Activated T-helper 1 cell treated with Interleukin-2 at 50 U/mL for 16 hours (primary cell): Measurements from ENCODE around the gene GPR50.

Source experiments
- DNase-seq: peaks from one replicate; pipeline ENCODE4 v3.0.0-alpha.2; 2020; ENCODE audit warnings: low read depth

Gene GPR50

DNA sequence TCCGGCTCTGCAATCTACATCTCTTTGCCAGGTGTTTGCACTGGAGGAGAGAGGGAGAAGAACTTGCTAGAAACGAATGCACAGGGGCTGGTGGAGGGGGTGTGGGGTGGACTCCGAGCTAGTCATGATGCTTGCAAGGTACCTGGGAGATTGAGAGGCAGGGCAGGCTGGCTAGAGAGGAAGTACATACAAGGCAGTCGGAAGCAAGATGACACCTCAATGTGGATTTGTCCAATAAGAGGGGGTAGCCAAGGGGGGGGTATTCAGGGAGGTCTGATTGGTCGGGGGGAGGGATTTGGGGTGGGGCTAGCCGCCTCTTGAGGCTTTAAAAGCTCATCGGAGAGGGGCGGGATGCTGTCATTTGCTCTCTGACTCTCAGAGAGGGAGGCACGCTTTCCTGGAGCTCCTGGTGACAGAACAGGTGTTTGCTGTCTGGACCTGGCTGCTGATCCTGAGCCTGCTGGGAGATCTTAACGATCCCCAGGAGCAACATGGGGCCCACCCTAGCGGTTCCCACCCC is at the start of gene GPR50:
Gene GPR50 (plus strand): TSS at position 354 of the 520 bp plus-strand sequence. CDS start 138 bp downstream, at position 492.
- no peak for DNase-seq

DNA sequence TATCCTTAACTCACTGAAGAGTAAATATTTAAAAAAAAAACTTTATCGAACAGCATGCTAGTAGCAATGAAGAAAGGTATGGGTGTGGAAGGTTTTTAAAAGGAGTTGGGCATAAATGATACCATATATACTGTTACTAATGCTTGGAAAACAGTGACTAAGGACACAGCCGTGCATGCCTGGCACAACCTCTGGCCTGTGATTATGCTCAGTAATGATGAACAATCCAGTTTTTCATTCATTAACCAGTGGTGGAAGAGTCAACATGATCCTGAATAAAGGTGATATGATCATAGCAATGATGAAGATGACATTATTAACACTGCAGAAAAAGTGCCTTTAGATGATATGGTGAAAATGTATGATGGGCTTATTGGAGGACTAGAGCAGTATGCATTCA is 43.9 kb upstream of the GPR50 start:
- no peak for DNase-seq

DNA sequence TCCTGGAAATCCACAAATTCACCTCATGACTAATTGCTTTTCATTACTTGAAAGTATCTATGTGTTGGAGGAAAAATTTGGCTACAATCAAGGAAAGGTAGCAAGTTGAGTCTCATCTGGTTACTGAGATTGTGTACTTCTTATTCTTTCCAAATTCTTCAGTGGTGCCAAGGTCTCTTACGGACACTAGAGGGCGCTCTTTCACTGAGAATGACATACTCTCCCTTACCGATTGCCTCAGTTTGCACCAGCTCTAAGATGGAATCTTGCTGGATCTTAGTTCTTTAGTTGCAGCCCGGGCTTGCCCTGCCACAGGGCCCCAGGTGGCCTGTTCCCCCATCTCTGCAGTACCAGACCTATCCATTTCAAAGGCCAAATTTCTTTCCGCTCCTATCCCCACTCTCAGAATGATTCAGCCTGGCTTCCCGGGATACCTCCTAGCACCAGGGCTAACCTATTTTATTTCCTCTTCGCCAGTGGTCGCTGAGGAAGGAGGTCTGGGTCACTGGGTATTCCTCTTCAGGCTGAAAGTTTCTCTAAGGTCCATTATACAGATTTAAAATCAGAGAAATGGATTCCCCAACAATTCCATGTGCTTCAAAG is 24.6 kb upstream of the GPR50 start:
- no peak for DNase-seq

DNA sequence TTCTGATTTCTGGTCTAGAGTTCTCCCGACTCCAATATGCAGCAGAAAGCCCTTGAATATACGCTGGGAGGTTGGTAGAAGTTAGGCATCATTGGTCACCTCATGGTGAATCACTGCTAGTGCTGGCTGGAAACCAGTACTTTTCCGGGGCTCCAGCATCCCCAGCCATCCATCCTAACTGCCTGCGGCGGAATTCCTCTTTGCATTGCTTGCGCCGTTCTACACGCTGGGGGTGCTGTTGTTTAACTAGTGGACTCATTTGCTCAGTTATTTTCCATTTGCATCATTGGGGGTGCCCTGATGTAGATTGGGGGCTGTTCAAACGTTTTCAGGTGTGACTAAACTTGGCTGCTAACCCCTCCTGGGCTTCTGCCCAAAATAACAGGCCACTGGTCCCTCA is 23.3 kb upstream of the GPR50 start:
- no peak for DNase-seq

DNA sequence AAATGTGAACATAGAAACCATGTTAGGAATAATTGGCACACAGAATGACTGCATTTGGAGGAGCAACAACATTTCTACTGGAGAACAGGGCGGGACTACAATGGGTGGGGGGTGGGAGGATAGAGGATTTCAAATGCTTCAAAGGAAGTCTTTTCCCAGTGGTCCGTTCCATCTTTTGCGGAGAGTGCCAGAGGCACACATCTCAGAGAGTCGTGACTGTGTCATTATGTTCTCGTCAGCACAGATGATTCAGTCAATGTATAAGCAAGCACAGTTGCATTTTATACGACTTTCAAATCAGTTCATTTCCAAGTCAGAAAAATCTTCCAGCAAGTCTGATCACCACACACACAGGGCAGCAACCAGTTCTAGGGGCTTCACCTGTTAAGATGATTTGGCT is 22.7 kb upstream of the GPR50 start:
- DNase-seq: no peak

DNA sequence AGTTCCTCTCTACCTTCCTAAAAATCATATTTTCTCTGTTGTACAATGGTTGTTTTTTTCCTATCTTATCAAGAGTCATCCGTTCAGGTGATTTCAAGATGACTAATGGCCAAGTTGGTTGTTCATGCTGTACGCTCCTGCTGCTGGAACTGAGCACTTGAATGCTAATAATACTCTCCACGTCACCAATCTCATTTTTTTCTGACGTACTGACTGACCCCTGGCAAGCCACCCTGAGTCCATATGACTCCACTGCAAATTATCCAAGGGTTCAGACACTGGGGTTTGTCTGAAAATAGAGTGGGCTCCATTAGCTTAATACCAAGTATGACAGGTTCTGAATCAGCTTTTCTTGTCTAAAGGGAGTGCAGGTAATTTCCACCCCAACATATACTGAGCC is 21.1 kb upstream of the GPR50 start:
- DNase-seq: no peak

DNA sequence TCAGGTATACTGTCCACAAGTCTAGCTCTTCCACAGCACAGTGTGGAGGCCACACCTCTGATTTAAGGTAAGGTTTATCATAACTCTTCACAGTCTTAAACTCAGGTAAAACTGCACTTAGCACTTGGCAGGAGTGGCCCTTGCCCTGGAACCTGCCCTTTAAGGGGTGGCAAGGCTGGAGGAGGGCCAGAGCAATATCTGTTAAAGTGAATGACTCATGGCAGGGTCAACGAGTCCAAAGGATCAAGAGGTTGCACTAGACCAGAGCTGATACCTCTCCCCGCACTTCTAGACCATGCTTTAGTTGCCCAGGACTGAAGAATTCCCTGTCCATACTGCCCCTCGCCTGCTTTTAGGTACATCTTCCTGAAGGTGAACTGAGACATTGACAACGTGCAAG is 14.7 kb upstream of the GPR50 start:
- no peak for DNase-seq

DNA sequence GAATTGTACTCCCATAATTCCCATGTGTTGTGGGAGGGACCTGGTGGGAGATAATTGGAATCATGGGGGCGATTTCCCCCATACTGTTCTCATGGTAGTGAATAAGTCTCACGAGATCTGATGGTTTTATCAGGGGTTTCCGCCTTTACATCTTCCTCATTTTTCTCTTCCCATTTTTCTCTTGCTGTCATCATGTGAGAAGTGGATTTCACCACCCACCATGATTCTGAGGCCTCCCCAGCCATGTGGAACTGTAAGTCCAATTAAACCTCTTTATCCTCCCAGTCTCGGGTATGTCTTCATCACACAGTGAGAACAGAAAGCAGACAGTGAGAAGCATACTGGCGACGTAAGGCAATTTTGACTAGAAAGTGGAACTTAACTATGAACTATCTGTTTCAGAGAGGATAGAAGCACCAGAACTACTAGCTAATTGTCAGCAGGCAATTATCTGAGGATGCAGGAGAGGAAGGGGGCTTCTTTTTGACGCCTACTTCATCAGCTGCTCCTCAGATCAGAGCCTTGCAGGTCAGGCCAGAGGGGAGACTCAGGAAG is 8.5 kb upstream of the GPR50 start:
- no peak for DNase-seq

DNA sequence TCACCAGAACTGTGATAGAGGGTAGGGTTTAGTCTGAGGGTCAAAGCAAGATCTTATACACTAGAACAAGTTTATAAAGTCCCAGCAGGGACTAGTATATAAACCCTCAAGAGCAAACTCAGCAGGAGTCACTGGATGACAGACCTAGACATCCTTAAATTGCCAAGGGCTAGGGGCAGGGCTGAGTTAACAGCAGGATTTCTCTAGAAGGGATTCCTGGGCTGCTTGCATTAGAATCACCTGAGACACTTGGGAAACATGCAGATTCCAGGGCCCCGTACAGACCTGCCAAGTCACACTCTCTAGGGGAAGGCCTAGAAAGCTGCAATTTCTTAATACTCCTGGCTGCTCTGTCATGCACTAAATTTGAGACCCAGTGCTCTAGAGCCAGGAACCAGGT is 6.6 kb upstream of the GPR50 start:
- DNase-seq: no peak

DNA sequence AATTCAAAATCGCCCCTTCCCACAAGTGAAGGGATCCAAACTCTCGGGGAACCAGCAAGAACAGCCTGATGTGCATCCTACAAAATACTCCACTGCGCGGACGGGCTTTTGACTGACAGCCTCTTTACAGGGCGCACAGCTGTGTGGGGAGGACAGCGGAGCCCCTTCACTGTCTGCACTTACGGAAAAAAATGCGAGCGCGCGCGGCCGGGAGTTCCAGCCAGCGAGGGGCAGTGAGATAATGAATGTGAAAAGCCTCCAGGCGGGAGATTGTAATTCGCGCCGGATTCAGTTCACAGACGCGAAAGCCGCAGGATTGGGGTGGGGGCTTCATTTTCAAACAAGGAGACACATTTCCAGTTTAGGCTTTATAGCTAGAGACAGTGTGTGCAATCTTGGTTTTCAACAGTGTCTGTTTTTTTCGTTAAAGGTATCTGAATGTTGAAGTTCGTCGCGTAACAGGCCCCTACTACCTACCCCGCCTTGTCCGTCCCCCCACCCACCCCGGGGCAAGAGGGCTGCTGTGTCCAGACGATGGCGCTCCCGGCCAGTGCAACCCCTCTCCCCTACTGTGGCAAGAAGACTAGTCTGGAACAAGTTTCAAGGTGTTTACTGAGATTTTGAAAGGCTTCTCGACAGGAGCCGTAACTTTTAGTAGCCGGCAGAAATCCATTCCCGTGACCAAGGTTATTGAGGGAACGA is 1.7 kb upstream of the GPR50 start:
- no peak for DNase-seq

DNA sequence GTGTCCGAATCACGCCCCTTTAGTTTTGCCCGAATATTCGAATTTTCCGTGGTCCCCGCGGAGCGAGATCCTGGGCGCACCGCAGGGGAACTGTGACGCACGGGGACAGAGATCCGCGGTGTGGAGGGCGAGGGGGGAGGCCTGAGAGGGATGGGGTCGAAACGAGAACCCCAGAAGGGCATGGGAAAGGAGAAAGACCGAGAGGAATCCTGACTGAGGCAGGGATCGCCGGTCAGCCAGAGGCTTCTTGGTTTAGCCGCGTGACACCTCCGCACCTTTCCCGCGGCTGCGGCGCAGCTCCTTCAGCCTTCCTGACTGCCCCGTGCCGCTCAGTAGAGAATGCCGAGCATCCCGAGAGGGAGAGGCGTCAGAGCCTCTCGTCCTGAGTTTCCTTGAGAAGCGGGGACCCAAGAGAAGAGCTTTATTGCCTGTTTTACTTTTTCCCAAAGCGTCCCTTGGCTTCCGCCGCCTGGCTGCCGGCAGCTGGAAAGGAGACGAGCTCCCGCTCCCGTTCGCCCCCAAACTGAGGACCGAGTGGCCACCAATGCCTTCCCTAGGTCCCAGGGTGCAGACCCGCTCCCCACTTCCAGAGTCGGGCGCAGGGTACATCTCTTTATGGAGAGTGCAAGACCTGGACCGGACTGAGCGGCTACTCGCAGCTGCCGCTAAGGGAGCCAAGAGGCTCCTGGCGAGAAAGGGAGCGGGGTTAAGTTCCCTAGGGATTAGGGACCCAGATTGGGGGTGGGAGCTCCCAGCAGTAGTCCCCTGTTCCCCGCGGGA is 911 bp upstream of the GPR50 start:
- DNase-seq: no peak

DNA sequence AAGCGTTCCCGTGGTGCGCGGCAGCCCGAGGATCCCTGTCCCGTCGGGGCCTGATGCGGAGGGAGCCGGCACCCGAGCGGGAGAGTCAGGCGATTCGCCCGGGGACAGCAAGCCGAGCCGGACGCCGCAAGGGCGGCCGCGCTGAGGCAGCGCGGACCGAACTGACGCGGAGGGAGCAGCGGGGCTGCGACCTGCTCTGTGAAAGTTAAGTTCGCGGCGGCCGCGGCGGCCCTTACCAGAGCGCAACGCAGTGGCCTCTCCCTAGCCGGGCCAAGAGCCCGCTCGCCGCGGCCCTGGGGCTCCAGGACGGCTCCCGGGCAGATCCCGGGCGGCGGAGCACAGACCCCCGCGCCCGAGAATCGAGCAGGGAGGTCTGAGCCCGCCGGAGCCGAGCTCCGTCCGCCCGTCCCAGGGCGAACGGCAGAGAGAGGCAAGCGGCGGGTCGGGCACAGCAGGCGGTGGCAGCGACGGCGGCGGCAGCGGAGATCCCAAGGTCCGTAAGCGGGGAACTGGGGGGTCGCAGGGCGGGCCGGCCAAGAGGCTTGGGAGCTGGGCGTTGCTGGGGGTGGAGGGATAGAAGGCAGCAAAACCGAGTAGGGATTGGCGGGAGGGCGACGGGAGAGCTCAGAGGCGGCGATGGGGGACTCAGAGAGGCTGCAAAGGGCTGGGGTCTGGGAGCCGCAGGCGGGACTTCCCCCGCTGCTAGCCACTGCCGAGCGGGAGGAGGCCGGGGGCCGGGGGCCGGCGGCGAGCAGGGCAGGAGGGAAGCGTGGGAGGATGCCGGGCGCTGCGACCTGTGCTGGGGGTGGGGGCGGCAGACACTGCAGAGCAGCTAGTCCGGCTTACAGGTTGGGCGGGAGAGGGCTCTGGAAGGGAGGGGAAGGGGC is 1.0 kb downstream of the GPR50 start:
- no peak for DNase-seq

DNA sequence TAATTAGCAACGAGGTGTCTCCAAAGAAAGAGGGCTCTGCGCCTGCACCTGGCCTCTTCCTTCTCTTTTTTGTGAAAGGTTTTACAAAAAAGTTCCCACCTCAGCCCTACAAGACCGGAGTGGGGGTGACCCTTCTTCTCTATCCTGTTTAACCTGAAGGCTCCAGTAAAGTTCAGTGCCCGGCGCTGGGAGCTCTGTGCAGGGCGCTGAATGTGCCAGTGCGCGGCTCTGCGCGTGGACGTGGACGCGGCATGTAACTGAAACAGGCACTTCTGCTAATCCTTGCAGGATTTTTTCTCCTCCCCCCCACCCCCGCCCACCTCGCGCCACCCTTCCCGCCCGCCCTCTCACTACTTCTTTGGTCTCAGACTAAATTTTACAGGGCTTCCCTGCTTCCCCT is 2.4 kb downstream of the GPR50 start:
- DNase-seq: no peak

DNA sequence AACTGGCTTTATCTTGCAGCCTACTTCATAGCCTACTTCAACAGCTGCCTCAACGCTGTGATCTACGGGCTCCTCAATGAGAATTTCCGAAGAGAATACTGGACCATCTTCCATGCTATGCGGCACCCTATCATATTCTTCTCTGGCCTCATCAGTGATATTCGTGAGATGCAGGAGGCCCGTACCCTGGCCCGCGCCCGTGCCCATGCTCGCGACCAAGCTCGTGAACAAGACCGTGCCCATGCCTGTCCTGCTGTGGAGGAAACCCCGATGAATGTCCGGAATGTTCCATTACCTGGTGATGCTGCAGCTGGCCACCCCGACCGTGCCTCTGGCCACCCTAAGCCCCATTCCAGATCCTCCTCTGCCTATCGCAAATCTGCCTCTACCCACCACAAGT is 4.0 kb downstream of the GPR50 start:
- no peak for DNase-seq

DNA sequence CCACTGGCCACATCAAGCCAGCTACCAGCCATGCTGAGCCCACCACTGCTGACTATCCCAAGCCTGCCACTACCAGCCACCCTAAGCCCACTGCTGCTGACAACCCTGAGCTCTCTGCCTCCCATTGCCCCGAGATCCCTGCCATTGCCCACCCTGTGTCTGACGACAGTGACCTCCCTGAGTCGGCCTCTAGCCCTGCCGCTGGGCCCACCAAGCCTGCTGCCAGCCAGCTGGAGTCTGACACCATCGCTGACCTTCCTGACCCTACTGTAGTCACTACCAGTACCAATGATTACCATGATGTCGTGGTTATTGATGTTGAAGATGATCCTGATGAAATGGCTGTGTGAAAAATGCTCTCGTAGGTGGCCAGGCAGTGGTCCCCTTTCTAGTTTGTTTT is 4.7 kb downstream of the GPR50 start:
- DNase-seq: no peak

DNA sequence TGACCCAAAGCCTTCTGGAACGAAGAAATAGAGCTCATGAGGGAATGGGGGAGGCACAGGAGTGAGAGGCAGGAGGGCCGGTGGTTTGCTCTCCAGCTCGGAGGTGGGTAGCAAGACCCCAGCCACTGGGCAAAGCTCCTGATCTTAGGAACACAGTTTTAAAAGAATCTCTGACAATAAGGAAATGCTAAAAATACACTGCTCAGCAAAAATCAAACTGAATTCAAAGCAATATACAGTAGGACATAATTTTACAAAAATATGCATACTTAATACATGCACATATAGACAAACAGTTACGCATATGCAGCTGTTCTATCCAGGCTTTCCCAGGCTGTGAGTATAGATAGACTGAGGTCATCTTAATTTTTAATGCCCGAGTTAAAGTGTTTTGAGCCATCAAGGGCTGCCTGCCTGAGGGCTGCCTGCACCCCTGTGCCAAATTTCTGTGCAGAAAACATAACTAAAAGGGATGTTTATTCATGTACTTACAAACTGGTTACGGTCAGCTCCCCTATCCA is 6.9 kb downstream of the GPR50 start:
- no peak for DNase-seq

DNA sequence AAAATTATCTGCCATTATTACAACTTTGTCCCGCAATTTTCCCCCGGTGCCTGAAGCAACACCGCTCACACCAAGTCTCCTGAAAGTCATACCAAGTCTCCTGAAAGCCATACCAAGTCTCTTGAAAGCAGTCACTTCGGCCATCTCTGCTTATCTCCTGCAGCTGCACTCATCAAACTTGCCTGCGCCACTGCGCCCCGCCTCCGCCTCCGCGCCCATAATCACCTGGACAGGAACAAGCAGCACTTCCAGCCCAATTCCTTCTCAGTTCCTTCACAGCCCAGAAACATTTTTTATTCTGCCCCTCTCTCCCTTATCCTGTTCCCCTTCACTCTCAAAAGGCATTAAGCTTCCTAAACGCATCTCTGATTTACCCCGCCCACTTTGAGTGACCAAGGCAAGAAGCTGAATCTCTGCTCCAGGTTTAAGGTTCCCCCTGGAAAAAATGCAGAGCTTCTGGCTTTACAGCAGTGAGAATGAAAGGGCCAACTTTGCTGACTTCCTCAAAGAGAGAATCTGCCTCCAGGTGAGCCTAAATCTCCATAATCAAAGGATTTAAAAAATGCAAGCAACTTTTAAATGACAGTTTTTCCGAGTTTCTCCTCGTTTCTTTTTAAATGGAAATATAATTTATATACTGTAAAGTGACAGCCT is 7.7 kb downstream of the GPR50 start:
- no peak for DNase-seq

DNA sequence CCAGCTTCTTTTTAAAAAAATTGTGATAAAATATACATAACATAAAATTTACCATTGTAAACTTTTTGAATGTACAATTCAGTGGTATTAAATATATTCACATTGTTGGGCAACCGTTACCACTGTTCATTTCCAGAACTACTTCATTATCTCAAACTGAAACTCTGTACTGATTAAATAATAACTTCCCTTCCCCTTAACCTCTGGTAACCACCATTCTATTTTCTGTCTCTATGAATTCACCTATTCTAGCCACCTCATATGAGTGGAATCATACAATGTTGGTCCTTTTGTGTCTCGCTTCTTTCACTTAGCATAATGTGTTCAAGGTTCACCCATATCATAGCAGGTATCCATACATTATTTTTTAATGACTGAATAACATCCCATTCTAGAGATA is 8.3 kb downstream of the GPR50 start:
- no peak for DNase-seq

DNA sequence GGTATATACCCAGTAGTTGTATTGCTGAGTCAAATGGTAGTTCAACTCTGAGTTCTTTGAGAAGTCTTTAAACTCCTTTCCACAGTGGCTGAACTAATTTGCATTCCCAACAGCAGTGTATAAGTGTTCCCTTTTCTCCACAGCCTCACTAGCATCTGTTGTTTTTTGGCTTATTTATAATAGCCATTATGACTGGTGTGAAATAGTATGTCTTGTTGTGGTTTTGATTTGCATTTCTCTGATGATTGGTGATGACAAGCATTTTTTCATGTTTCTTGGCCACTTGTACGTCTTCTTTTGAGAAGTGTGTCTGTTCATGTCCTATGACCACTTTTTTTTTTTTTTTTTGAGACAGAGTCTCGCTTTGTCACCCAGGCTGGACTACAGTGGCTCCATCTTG is 30.5 kb downstream of the GPR50 start:
- DNase-seq: no peak

DNA sequence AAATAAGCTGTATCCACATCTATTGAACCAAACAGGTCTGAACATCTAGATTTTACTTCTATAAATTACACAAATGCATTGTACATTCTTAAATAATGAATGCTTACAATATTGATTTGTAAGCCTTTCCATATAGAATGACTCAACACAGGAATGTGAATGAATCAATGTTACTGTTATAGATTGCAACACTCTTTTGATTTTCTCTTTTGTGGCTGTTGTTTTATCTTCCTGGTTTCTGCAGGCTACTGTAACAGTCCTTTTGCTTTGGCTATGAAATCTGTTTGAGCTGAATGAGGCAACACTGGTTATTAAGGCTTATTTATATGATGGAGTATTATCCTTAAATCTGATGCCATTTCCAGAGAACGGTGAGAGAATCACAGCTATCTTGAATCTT is 49.5 kb downstream of the GPR50 start:
- DNase-seq: no peak

DNA sequence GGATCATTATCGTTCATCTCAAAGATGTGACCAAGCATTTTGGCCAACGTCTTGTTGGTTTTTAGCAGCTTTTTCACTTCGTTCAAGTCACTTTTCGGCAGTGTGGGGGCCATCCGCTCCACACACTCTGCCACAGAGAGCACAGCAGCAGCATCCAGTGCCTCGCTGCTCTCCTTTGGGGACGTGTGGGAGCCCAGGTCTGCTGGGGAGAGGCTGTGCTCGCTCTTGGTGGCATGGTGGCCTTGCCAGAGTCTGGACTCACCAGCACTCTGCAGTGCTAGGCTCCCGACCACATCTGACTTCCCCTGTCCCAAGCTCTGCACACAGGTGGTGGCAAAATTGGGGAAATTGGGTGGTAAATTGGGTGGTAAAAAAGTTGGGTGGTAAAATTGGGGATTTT is 50.6 kb downstream of the GPR50 start:
- no peak for DNase-seq
